ENCODE measurements around the gene GGT6.
A peak's percentile ranks its signal among the peaks of the same experiment; 100 is the strongest.
"Not testable (repeated sequence)": the region's sequence is repeated elsewhere in the genome, so short reads cannot be mapped to it uniquely, and the experiment has no call there.

Gene GGT6, protein sequence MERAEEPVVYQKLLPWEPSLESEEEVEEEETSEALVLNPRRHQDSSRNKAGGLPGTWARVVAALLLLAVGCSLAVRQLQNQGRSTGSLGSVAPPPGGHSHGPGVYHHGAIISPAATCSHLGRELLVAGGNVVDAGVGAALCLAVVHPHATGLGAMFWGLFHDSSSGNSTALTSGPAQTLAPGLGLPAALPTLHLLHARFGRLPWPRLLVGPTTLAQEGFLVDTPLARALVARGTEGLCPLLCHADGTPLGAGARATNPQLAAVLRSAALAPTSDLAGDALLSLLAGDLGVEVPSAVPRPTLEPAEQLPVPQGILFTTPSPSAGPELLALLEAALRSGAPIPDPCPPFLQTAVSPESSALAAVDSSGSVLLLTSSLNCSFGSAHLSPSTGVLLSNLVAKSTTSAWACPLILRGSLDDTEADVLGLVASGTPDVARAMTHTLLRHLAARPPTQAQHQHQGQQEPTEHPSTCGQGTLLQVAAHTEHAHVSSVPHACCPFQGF
- 0 to 0.13 (median 0) reads per million in 18 experiments for total RNA-seq

DNA sequence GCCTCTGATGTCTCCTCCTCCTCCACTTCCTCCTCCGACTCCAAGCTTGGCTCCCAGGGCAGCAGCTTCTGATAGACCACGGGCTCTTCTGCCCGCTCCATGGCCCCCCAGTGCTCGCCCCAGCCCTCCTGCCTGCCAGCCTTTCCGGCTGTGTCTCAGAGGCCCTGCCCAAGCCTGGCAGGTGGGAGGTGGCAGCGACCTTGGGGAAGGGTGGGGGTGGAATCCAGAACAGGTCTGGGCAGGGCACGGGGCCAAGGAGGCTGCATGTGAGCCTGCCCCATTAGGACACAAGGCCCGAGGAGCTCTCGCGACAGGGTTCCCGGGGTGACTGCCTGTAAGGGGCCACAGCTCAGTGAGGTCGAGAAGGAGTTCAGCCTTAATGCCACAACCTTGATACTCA lies at the start of gene GGT6:
GGT6 (minus strand) TSS at position 157 of the 400 bp plus-strand sequence; CDS start at position 101, 56 bp downstream.
- no peak for DNase-seq

DNA sequence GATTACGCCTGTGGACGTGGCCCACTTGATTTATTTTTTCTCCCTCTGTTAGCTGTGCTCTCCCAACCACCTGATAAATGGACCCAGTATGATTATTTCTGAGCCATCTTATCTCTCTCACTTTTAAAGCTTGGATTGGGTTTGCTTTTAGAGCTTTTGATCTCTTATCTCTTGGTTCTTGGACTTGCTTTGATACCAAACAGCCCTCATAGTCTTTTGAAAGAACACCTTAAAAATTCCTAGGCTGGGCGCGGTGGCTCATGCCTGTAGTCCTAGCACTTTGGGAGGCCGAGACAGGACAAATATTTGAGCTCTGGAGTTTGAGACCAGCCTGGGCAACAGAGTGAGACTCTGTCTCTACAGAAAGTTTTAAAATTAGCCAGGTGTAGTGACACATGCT lies 49.8 kb upstream of the GGT6 start:
- no peak for DNase-seq

DNA sequence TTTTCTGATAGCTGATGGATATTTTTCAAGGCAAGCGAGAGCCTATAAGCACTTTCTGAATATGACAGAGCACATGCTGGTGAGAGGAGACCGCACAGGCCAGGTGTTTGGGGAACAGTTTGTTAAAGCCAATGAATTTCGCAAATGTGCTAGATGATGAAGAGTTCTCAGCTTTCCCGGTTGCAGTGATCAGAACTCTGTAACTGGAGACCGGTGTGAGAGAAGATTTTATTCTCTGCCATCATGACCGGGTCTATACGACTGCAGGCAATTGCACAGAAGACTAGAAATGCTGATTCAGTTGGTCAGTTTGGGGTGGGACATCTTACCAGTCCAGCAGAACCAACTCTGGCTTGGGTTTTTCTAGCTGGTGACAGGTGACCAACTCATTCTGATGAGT lies 49.4 kb upstream of the GGT6 start:
- no peak for DNase-seq

DNA sequence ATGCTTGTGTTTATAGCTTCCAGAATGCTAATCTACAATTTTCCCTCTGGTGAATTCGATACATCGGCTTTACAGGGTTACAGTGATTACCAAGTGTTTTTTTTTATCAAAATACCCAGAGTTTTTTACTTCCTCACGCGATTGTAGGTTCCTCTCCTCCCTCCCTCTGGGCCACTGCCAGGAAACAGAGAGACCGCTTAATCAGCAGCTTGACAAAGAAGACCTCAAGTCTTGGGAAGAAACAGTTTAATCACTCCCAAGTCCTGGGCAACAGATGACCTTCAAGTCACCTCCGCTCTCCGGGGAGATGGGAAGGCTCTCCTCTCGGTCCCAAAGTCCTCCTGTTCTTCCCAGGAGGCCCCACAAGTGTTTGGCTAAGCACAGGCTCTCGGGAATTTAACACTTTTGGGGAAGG lies 47.4 kb upstream of the GGT6 start:
- DNase-seq: peak; percentile 77 to 79

DNA sequence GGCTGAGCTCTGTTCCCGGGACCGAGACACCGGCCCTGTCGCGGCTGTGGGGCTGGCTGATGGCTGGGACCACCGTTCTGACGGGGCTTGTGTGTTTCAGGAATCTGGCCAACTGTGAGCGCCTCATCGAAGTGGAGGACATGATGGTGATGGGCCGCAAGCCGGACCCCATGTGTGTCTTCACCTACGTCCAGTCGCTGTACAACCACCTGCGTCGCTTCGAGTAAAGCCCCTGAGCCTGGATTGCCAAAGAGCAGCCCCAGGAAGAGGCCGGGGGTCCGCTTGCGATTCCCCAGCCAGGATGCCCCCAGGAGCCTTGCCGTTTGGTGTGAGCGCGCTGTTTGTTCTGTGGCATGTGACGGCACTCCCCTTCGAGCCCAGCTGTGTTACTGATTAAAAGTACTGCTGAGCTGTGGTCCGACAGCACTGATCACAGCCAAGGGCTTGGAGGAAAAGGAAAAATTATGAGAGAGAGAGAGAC lies 46.9 kb upstream of the GGT6 start:
- DNase-seq: no peak

DNA sequence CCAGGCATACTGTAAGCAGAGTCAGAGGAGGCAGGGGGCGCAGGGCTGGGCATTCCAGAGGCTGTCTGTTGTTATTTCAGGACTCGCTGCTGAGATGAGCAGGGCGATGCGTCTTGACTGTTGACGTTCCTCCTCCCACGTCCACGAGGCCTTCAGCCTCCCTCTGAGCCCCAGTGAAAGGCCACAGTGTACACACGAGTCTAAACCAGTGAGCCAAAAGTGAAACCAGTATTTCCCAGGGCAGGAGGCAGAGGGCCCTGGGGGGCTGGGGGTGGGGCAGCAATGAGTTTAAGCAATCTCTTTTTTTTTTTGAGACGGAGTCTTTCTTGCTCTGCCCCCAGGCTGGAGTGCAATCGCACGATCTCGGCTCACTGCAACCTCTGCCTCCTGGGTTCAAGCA lies 45.4 kb upstream of the GGT6 start:
- peak in 1 of 2 donors; percentile 56 for DNase-seq

DNA sequence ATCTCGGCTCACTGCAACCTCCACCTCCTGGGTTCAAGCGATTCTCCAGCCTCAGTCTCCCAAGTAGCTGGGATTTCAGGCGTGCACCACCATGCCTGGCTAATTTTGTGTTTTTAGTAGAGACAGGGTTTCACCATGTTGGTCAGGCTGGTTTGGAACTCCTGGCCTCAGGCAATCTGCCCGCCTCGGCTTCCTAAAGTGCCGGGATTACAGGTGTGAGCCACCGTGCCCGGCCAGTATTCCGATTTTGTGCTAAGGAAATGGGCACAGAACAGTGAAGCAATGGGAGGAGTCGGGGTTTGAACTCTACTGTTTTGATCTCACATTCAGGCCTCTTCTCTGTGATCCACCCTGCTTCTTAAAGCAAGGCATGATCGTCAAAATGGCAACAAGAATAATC lies 44.4 kb upstream of the GGT6 start:
- not testable (repeated sequence) for DNase-seq

DNA sequence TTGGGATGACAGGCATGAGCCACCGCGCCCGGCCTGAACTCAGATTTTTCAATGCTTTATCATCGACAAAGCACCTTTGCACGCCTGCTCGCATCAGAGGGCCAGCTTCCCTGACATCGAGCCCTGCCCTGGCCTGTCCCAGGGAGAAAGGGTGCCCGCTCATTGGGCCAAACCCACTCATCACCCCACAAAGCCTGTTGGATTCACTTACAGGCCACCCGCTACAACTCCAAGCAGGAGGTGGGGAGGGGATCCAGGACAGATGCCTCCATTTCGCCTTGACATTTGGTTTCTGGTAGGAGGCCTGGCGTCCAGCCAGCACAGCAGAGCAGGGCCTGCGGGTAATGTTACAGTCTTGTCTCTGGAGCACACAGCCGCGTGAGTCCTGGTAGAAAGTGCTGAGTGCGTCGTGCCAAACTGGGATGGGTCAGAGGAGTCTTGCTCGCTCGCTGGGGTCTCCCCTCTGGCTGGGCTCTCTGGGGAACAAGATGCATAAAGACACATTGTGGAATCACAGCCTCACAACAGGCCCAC lies 43.8 kb upstream of the GGT6 start:
- DNase-seq: no peak

DNA sequence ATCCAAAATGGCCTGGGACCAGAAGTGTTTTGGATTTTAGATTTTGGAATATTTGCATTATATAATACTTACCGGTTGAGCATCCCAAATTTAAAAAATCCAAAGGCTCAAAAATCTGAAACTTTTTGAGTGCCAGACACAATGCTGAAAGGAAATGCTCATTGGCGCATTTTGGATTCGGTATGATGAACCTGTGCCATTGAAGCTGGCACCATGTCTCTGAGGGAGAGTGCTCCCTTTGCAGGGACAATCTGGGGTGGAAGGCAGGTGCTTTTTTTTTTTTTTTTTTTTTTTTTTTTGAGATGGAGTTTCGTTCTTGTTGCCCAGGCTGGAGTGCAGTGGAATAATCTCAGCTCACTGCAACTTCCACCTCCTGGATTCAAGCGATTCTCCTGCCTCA lies 41.7 kb upstream of the GGT6 start:
- no peak for DNase-seq

DNA sequence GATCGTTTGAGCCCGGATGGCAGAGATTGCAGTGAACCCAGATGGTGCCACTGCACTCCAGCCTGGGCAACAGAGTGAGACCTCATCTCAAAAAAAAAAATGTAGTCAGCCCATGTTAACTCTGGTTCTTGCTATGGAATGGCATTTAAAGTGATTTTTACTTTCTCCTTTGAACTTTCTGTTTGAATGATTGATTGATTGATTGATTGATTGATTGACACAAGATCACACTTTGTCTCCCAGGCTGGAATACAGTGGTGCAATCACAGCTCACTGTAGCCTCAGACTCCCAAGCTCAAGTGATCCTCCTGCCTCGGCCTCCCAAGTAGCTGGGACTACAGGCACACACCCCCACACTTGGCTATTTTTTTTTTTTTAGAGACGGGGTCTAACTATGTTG lies 40.9 kb upstream of the GGT6 start:
- DNase-seq: no peak

DNA sequence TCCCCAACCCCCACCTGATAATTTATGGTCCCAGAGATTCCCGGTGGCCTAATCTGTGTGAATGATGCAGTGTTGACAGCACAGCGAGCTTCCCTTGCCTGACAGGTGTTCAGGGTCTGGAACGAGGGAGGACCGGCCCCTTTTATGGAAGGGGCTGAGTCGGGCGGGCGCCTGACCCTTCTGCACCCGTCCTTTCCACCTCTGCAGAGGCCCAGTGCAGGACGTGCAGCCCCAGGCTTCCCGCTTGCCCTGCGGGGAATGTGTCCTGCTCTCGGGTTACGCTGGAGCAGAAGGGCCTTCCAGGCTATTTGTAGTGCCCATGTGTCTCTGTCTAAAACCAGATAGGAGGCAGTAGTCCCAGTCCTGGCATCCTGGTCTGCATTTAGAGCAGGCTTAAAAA lies 40.2 kb upstream of the GGT6 start:
- no peak for DNase-seq

DNA sequence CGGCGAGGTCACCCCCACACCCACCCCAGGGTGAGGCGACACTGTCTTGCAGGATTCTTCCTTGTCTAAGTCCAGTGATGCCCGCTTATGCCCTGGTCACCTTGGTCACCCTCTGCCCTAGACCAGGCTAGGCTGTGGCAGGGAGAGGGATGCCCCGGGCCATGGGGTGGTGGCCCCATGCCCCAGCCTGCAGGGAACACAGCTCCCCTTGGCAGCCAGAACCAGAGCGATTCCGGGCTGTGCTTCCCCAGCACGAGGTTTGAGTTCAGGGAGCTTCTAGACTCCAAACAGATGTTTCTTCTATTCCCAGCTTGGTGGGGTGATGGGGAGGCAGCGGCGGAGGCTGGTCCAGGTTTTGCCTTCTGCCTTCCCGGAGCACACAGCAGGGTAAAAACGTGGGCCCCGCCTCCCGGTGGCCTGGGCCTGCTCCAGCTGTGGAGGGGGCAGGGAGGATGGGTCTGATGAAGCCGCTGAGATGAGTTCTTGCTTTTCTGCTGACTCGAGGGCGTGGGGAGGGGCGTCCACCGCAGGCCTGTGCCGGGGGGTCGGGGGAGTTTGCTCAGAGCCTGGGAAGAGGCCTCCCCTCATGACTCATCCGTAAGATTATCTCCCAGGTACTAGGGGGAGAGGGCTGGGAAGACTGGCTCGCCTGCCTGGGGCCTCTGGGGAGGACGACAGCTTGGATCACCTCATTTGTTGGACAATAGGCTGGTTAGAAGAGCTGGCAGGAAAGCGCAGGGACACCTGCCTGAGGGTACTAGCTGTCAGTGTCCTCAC lies 39.3 kb upstream of the GGT6 start:
- no peak for DNase-seq

DNA sequence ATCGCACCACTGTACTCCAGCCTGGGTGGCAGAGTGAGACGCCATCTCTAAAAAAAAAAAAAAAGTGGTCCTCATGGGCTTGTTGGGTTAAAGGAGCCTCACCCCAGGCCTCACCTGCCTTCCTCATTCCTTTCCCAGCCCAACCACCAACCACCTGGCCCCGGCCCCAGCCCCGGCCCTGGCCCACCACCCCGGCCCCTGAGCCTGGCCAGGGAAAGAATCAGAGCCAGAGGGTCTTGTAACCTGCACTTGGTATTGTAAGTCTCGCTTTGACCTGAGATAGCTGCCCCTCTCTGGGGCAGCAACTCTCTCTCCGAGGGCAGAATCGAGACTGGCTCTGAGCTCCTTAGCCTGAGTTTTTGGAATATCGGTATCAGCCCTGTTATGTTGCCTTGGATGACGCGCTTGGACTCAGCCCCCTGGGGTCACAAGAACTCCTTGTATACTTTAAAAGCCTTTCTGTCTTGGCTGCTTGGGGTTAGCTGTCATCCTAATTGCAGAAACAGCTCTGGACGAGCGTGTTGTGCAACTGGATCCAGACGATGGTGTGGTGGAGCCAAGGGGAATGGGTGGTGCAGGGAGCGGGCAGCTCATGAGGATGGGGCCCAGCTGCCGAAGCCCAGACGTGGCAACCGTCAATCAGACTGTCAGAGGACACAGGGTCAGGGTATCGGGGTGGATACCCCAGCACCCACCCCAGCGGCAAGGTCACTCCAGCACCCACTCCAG lies 38.6 kb upstream of the GGT6 start:
- DNase-seq: no peak

DNA sequence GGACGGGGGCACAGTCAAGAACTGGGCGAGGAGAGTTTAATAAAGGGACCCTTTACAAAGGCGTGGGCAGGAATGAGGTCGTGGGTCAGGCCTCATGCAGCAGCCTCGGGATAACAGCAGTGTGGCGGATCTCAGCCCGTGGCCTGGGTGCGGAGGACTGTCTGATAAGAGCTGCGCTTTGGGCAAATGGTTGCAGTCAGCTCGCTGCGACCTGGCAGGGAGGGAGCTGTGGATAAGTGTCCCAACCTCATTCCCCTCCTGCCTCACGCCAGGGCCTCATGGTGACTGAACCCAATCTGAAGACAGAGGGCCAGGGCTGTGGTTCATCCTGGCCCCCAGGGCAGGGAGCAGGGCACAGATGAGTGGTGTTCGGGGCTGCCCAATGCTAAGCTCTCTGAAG lies 37.6 kb upstream of the GGT6 start:
- DNase-seq: no peak

DNA sequence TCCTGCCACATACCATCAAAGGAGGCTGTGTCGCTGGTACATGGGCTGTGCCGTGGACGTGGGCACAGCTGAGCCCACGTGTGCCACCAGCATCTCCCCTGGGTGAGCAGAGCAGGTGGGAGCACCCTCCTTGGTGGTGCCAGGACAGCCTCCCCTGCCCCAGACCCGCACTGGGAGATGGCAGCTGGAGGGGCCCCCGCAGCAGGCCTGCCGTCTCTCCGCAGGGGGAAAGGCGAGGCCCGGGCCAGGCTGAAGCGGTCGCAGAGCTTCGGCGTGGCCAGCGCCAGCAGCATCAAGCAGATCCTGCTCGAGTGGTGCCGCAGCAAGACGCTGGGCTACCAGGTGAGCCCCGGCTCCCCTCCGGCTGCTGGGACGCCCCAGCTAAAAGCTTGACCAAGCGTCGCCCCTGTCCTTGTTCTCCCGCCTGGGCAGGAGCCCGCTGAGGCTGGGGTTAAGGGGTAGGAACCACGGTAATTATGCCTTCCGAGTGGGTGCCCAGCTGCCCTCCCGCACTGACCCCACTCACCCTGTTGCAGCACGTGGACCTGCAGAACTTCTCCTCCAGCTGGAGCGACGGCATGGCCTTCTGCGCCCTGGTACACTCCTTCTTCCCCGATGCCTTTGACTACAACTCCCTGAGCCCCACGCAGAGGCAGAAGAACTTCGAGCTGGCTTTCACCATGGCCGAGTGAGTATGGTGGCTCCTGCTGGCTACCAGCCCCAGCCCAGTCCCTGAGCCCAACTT lies 36.4 kb upstream of the GGT6 start:
- DNase-seq: no peak

DNA sequence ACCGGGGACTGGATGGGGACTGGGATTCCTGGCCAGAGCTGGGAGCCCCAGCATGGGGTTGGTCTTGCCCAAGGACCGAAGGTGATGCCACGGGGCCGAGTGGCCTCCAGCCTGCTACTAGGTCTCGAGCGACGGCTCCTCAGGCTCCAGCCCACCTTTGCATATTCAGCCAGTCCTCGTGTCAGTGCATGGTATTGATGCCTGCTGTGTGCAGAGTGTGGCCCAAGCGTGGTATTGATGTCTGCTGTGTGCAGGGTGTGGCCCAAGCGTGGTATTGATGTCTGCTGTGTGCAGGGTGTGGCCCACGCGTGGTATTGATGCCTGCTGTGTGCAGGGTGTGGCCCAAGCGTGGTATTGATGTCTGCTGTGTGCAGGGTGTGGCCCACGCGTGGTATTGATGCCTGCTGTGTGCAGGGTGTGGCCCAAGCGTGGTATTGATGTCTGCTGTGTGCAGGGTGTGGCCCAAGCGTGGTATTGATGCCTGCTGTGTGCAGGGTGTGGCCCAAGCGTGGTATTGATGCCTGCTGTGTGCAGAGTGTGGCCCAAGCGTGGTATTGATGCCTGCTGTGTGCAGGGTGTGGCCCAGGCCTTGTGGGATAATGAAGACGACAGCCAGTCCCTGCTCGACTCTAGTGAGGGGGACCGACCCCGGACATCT lies 35.4 kb upstream of the GGT6 start:
- DNase-seq: not testable (repeated sequence)

DNA sequence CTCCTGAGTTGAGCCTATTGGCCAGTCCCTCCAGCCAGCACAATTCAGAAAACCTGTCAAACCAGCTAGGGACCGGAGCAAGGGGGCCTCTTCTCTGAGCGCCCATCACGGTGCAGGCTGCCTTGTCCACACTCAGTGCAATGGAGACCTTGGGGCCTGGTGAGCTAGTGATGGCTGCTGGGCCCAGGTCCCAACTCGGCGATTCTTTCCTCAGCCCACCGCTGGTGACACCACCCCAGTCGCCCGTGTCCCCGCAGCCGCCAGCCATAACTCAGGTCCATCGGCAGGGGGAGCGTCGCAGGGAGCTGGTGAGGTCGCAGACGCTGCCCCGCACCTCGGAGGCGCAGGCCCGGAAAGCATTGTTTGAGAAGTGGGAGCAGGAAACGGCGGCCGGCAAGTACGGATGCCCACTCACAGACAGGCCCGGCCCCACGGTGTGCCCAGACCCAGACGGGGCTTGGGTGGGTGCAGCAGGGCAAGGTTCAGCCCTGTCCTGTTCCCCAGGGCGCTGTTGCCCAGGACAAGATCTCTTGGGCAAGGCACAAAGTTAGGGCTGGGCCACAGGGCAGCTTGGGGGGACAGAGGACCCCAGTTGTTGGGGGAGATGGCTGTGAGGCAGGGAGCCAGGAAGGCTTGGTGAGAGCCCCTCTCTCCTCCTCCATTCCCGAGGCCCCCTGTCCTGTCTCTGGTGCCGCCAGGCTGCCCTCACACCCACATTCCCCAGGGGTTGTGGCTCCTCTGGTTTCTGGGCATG lies 34.7 kb upstream of the GGT6 start:
- peak; percentile 31 to 49 for DNase-seq

DNA sequence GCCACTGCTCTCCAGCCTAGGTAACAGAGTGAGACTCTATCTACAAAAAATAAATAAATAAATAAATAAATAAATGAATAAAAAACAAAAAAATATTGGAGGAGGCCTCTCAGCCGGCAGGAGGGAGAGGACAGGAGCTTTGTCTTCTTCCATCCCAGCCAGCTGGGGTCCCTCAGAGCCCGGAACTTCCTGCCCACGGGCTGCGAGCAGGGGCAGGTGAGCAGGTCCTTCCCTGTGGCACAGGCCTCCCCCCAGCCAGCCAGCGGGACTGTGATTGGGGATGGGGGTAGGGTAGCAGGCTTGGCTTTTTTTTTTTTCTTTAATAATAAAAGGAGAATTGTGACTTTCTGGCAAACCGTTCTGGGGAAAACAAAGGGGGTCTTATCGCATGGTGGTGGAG lies 34.0 kb upstream of the GGT6 start:
- DNase-seq: no peak

DNA sequence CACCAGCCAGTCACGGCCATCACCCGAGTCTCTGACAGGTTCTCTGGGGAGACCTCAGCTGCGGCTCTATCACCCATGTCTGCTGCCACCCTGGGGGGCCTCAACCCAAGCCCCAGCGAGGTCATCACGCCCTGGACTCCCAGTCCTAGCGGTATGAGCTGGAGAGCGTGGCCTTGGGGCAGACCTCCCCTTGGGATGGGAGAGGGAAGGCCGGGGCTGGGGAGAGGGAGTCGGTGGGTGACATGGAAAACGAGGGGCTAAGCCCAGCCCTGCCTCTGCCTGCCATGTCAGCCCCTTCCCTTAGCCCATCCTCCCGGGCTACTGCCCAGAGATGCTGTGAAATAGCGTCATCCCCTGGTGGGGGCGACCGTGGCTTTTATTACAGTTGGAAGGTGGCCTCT lies 32.6 kb upstream of the GGT6 start:
- no peak for DNase-seq

DNA sequence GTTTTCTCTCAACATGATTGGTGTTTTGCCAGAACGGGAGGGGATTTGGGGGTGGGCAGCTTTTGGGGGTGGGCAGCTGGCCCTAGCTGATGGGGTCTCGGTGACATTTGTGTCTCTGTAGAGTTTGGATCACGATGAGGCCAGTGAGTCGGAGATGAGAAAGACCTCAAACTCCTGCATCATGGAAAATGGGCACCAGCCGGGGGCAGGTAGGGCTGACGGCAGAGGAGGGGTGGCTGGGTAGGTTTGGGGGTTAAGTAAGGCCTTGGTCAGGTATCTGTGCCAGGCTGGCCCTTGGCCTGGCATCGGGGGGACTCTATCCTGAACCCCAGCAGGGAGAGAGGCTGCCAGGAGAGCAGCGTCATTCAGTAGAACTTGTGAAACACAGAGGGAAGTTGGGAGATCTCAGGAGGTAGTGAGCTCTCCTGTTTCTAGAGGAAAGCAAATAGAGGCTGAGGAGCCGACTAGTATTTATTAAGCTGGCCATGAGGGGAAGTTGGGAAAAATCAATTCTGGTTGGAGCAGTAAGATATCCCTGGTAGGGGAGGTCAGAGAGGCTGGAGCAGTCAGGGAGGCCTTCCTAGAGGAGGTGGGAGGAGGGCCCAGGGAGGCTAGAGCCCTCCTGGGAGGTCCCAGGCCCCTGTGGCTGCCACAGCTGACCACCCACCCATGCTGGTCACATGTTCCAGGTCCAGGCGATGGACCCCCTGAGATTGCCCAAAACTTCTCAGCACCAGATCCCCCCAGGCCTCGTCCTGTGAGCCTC lies 32.0 kb upstream of the GGT6 start:
- DNase-seq: no peak
